ENCODE data around the gene MYH7B. TPM values are rescaled to one million over a fixed set of nuclear protein-coding genes. Genes with fewer than 3 reads are reported as not detected.

The MYH7B gene
- total RNA-seq, 1 experiment from 2014 or later, result 0.74 TPM

DNA sequence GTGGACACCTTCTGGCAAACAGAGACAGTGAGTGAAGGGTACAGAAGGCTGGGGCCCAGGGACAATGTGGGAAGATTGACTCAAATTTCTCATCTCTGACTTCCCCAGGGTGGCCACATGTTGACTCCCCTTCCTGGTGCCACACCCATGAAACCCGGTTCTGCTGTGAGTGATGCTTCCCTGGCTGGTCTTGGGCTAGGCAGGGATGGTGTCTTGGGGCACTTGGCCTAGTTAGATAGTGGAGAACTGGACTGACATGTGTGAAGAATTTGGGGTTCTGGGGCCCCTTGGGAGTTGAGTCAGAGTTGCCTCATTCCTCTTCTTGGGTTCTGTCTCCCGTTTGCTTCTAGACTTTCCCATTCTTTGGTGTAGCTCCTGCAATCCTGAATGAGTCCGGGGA lies 34.2 kb upstream of the MYH7B start:
- Histone ChIP-seq H2AFZ (ENCODE audit: low read depth, low read length, poor library complexity, severe bottlenecking) (no peak overlapping the region), H3K4me2 (ENCODE audit: low read length) (no peak overlapping the region), H3K9me3 (ENCODE audit: control insufficient read depth in 1 of 2, insufficient read depth in 1 of 2, low read depth in 1 of 2, low read length in 2 of 2) (peaks cover 0 to 6% of the 10 kb centered on the region in 2 experiments; a peak in 2 of 4 replicates), H4K20me1 (ENCODE audit: insufficient read depth) (no peaks in the 10 kb centered on the region), H3K9ac (ENCODE audit: low read length) (no peak overlapping the region), H3K4me3 (replicated peaks in 1 of 2; ENCODE audit: low read depth in 1 of 2, low read length in 2 of 2) (no peak overlapping the region), H3K4me1 (ENCODE audit: control insufficient read depth in 1 of 2, insufficient read depth in 2 of 2, low read length in 2 of 2) (peaks cover 3 to 10% of the 10 kb centered on the region in 2 experiments; a peak in 3 of 4 replicates), H3K79me2 (ENCODE audit: insufficient read depth, low read length) (no peaks in the 10 kb centered on the region), H3K27ac (ENCODE audit: low read depth, low read length) (no peak overlapping the region), H3K36me3 (ENCODE audit: control insufficient read depth in 1 of 2, insufficient read depth in 2 of 2, low read length in 2 of 2) (peaks cover 0 to 27% of the 10 kb centered on the region in 2 experiments; a peak in 2 of 4 replicates), H3K27me3 (ENCODE audit: insufficient read depth, low read length) (no peaks in the 10 kb centered on the region), H3K9me2 (ENCODE audit: insufficient read depth) (no peaks in the 10 kb centered on the region)
- no peak for DNase-seq (ENCODE audit: low read depth, low spot score)
- TF ChIP-seq, protein P1, sequence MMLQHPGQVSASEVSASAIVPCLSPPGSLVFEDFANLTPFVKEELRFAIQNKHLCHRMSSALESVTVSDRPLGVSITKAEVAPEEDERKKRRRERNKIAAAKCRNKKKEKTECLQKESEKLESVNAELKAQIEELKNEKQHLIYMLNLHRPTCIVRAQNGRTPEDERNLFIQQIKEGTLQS (IDR thresholded peaks at IDR 0.05), result no peak
- TF ChIP-seq, protein P2, sequence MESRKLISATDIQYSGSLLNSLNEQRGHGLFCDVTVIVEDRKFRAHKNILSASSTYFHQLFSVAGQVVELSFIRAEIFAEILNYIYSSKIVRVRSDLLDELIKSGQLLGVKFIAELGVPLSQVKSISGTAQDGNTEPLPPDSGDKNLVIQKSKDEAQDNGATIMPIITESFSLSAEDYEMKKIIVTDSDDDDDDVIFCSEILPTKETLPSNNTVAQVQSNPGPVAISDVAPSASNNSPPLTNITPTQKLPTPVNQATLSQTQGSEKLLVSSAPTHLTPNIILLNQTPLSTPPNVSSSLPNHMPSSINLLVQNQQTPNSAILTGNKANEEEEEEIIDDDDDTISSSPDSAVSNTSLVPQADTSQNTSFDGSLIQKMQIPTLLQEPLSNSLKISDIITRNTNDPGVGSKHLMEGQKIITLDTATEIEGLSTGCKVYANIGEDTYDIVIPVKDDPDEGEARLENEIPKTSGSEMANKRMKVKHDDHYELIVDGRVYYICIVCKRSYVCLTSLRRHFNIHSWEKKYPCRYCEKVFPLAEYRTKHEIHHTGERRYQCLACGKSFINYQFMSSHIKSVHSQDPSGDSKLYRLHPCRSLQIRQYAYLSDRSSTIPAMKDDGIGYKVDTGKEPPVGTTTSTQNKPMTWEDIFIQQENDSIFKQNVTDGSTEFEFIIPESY (IDR thresholded peaks at IDR 0.05; ENCODE audit: extremely low read depth, insufficient replicate concordance, low read length), result no peak
- TF ChIP-seq RAD21 (IDR thresholded peaks at IDR 0.05; ENCODE audit: low read depth), result no peak
- BruUV-seq (replicated peaks), result no TSS peak
- intact Hi-C loops (cut with micrococcal nuclease), result no loop called here
- POLR2A ChIA-PET, result no interaction called here
- CTCF ChIA-PET, result no interaction called here
- no peak for ATAC-seq
- RAD21 ChIA-PET (ENCODE audit: low non-redundant PET in 1 of 2, low total read pairs in 2 of 2, uncharacterized antibody in 2 of 2, unreplicated experiment in 2 of 2), result no interaction called here

DNA sequence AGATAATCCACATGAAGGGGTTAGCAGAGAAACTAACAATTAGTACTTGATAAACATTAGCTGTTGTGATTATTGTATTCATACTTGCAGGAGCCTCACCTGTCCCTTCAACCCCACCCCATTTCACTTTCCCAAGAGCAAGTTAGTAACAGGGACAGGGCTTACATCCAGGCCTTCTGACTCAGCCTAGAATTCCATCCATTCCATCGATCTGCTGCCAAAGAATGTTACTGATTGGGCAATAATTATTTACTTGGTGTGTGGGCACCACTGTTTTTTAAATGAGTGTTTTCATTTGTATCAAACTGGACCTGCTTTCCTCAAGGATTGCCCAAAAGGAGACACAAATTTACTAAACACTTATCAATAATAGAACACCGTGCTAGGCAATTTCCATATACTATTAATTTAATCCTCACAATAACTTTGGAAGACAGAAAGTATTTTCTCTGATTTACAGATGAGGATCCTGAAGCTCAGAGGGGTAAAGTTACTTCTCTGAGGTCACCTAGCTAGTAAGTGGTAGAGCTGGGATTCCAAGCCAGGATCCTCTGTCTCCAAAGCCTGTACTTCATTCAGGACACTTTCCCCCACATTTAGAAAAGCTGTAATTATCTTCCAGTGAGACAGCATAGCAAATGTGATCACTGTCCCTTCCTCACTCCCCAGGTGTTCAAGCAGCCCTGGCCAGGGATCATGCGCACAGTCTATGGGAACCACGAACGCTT lies 32.9 kb upstream of the MYH7B start:
- CTCF ChIA-PET, result no interaction called here
- DNase-seq (ENCODE audit: low read depth, low spot score) (no peak), ATAC-seq (peak; percentile 47; the same call in 1 of the 2 replicates)
- POLR2A ChIA-PET, result no interaction called here
- 0 out of 2 replicates have a peak overlapping the region, but pooled peaks have one; percentile 20 for H3K4me2 ChIP-seq (ENCODE audit: low read length)
- no peak overlapping the region for H3K27ac ChIP-seq (ENCODE audit: low read depth, low read length)
- no peak for TF ChIP-seq POLR2A (IDR thresholded peaks at IDR 0.05; ENCODE audit: borderline replicate concordance, extremely low read depth, insufficient read depth, insufficient read length)
- TF ChIP-seq POLR2AphosphoS5 (IDR thresholded peaks at IDR 0.05; ENCODE audit: low read depth, low read length), result peak; percentile 13; the same call in 1 of the 2 replicates
- TF ChIP-seq CEBPB (IDR thresholded peaks at IDR 0.05; ENCODE audit: low read depth), result peak; percentile 84
- TF ChIP-seq, protein P3, sequence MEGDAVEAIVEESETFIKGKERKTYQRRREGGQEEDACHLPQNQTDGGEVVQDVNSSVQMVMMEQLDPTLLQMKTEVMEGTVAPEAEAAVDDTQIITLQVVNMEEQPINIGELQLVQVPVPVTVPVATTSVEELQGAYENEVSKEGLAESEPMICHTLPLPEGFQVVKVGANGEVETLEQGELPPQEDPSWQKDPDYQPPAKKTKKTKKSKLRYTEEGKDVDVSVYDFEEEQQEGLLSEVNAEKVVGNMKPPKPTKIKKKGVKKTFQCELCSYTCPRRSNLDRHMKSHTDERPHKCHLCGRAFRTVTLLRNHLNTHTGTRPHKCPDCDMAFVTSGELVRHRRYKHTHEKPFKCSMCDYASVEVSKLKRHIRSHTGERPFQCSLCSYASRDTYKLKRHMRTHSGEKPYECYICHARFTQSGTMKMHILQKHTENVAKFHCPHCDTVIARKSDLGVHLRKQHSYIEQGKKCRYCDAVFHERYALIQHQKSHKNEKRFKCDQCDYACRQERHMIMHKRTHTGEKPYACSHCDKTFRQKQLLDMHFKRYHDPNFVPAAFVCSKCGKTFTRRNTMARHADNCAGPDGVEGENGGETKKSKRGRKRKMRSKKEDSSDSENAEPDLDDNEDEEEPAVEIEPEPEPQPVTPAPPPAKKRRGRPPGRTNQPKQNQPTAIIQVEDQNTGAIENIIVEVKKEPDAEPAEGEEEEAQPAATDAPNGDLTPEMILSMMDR (IDR thresholded peaks at IDR 0.05 in 2 of 3, conservative IDR thresholded peaks at IDR 0.05 in 1 of 3; ENCODE audit: borderline replicate concordance in 1 of 3, insufficient read depth in 1 of 3, low read depth in 2 of 3, low read length in 2 of 3), result no peak
- intact Hi-C loops (cut with micrococcal nuclease), result no loop called here
- TSS peak; percentile 57 for BruUV-seq (replicated peaks)
- no peaks in the 10 kb centered on the region for H3K27me3 ChIP-seq (ENCODE audit: insufficient read depth, low read length)
- no peak overlapping the region for H3K9ac ChIP-seq (ENCODE audit: low read length)
- peaks cover 0 to 6% of the 10 kb centered on the region in 2 experiments; a peak in 2 of 4 replicates for H3K9me3 ChIP-seq (ENCODE audit: control insufficient read depth in 1 of 2, insufficient read depth in 1 of 2, low read depth in 1 of 2, low read length in 2 of 2)
- H4K20me1 ChIP-seq (ENCODE audit: insufficient read depth), result no peaks in the 10 kb centered on the region
- peaks cover 4 to 10% of the 10 kb centered on the region in 2 experiments for H3K4me1 ChIP-seq (ENCODE audit: control insufficient read depth in 1 of 2, insufficient read depth in 2 of 2, low read length in 2 of 2)
- RAD21 ChIA-PET (ENCODE audit: low non-redundant PET in 1 of 2, low total read pairs in 2 of 2, uncharacterized antibody in 2 of 2, unreplicated experiment in 2 of 2), result no interaction called here
- no peaks in the 10 kb centered on the region for H3K79me2 ChIP-seq (ENCODE audit: insufficient read depth, low read length)
- H2AFZ ChIP-seq (ENCODE audit: low read depth, low read length, poor library complexity, severe bottlenecking), result no peak overlapping the region
- H3K4me3 ChIP-seq (replicated peaks in 1 of 2; ENCODE audit: low read depth in 1 of 2, low read length in 2 of 2), result no peak overlapping the region
- H3K36me3 ChIP-seq (ENCODE audit: control insufficient read depth in 1 of 2, insufficient read depth in 2 of 2, low read length in 2 of 2), result peaks cover 0 to 32% of the 10 kb centered on the region in 2 experiments; a peak in 2 of 4 replicates
- H3K9me2 ChIP-seq (ENCODE audit: insufficient read depth), result no peaks in the 10 kb centered on the region
